WTC11 (cell line): Measurements from ENCODE around the gene ARHGAP21. TPM values are rescaled to one million over a fixed set of nuclear protein-coding genes. Genes with fewer than 3 reads are reported as not detected.

Source experiments
- ATAC-seq: fragments of 200-7000 bp; cut with Tn5 transposase; 2 replicates; pipeline ENCODE4 v1.10.0; 2021; ENCODE audit warnings: mild to moderate bottlenecking, moderate library complexity
- CTCF ChIA-PET: fragments of 300-600 bp; sonication (Branson Sonifier 250); formaldehyde crosslinking; loops from one replicate; lab custom pipeline; 2021; ENCODE audit warnings: antibody characterized with exemption; lab: Charles Lee
- POLR2A ChIA-PET: fragments of 350-600 bp; sonication (Branson Sonifier 250); formaldehyde crosslinking; loops from one replicate; lab custom pipeline; 2021; ENCODE audit warnings: antibody characterized with exemption; lab: Charles Lee
- DNase-seq: peaks from one replicate; pipeline ENCODE4 v3.0.0; 2021; ENCODE audit warnings: low spot score
- H3K27ac Mint-ChIP-seq: 2 replicates; pipeline ENCODE4 v1.8.0; 2021; ENCODE audit warnings: mixed read lengths
- H3K27me3 Mint-ChIP-seq: 2 replicates; pipeline ENCODE4 v1.8.0; 2021; ENCODE audit warnings: low read depth, mild to moderate bottlenecking, moderate library complexity, mixed read lengths
- H3K36me3 Mint-ChIP-seq: 2 replicates; pipeline ENCODE4 v1.8.0; 2021; ENCODE audit warnings: mixed read lengths
- H3K4me1 Mint-ChIP-seq: 2 replicates; pipeline ENCODE4 v1.8.0; 2022; ENCODE audit warnings: mixed read lengths
- H3K4me3 Mint-ChIP-seq: 2 replicates; pipeline ENCODE4 v1.8.0; 2021; ENCODE audit warnings: mild to moderate bottlenecking, moderate library complexity, mixed read lengths
- H3K9me3 Mint-ChIP-seq: 2 replicates; pipeline ENCODE4 v1.8.0; 2021; ENCODE audit warnings: mixed read lengths
- CBFB ChIP-seq: sonication (generic); formaldehyde crosslinking; IDR thresholded peaks from 2 replicates; pipeline ENCODE4 v1.8.1; 2022; ENCODE audit warnings: mild to moderate bottlenecking, low read depth, missing genetic modification reagents
- ETV6 ChIP-seq: sonication (generic); formaldehyde crosslinking; IDR thresholded peaks from 2 replicates; pipeline ENCODE4 v1.8.1; 2022; ENCODE audit warnings: mild to moderate bottlenecking, missing genetic modification reagents
- TEAD1 ChIP-seq: sonication (generic); formaldehyde crosslinking; IDR thresholded peaks from 2 replicates; pipeline ENCODE4 v1.8.0; 2022; ENCODE audit warnings: mild to moderate bottlenecking, missing genetic modification reagents
- ZNF423 ChIP-seq: fragments of 250-450 bp; sonication (Bioruptor Pico); IDR thresholded peaks from 2 replicates; pipeline ENCODE4 v2.1.2; 2022; ENCODE audit warnings: mild to moderate bottlenecking, moderate library complexity
- total RNA-seq: library from RNA; stranded (reverse); gene quantifications from 3 replicates; pipeline ENCODE4 v1.2.3, GENCODE V29; 2021
- TF ChIP-seq, protein P1 (sequence below): sonication (generic); formaldehyde crosslinking; IDR thresholded peaks from 2 replicates; pipeline ENCODE4 v1.8.1; 2023; ENCODE audit warnings: mild to moderate bottlenecking, missing genetic modification reagents, borderline replicate concordance
- TF ChIP-seq, protein P2 (sequence below): fragments of 250-450 bp; sonication (Bioruptor Pico); IDR thresholded peaks from 2 replicates; pipeline ENCODE4 v1.8.0; 2021; ENCODE audit warnings: mild to moderate bottlenecking
- TF ChIP-seq, protein P3 (sequence below): sonication (generic); formaldehyde crosslinking; IDR thresholded peaks from 2 replicates; pipeline ENCODE4 v1.8.0; 2023; ENCODE audit warnings: missing genetic modification reagents
- TF ChIP-seq, protein P4 (sequence below): sonication (generic); formaldehyde crosslinking; IDR thresholded peaks from 2 replicates; pipeline ENCODE4 v1.8.1; 2022; ENCODE audit warnings: mild to moderate bottlenecking, missing genetic modification reagents, moderate library complexity, borderline replicate concordance
- TF ChIP-seq, protein P5 (sequence below): sonication (generic); formaldehyde crosslinking; IDR thresholded peaks from 2 replicates; pipeline ENCODE4 v1.8.1; 2023; ENCODE audit warnings: mild to moderate bottlenecking, moderate library complexity, missing genetic modification reagents
- TF ChIP-seq, protein P6 (sequence below): sonication (generic); formaldehyde crosslinking; IDR thresholded peaks from 2 replicates; pipeline ENCODE4 v1.8.0; 2022; ENCODE audit warnings: mild to moderate bottlenecking, missing genetic modification reagents
- TF ChIP-seq, protein P7 (sequence below): fragments of 250-450 bp; sonication (Bioruptor Pico); IDR thresholded peaks from 2 replicates; pipeline ENCODE4 v1.9.0; 2021; ENCODE audit warnings: moderate library complexity, mild to moderate bottlenecking, inconsistent platforms, borderline replicate concordance
- TF ChIP-seq, protein P8 (sequence below): sonication (generic); formaldehyde crosslinking; IDR thresholded peaks from 2 replicates; pipeline ENCODE4 v1.8.1; 2023; ENCODE audit warnings: mild to moderate bottlenecking, missing genetic modification reagents
- TF ChIP-seq, protein P9 (sequence below): sonication (generic); formaldehyde crosslinking; IDR thresholded peaks from 2 replicates; pipeline ENCODE4 v1.8.0; 2022; ENCODE audit warnings: mild to moderate bottlenecking, missing genetic modification reagents
- TF ChIP-seq, protein P10 (sequence below): sonication (generic); formaldehyde crosslinking; IDR thresholded peaks from 2 replicates; pipeline ENCODE4 v1.8.0; 2022; ENCODE audit warnings: missing genetic modification reagents
- TF ChIP-seq, protein P11 (sequence below): fragments of 250-450 bp; sonication (Bioruptor Pico); conservative IDR thresholded peaks from 2 replicates; pipeline ENCODE4 v1.9.0; 2021; ENCODE audit warnings: mild to moderate bottlenecking

Gene ARHGAP21
- total RNA-seq, 1 experiment from 2014 or later = 33.8 TPM

DNA sequence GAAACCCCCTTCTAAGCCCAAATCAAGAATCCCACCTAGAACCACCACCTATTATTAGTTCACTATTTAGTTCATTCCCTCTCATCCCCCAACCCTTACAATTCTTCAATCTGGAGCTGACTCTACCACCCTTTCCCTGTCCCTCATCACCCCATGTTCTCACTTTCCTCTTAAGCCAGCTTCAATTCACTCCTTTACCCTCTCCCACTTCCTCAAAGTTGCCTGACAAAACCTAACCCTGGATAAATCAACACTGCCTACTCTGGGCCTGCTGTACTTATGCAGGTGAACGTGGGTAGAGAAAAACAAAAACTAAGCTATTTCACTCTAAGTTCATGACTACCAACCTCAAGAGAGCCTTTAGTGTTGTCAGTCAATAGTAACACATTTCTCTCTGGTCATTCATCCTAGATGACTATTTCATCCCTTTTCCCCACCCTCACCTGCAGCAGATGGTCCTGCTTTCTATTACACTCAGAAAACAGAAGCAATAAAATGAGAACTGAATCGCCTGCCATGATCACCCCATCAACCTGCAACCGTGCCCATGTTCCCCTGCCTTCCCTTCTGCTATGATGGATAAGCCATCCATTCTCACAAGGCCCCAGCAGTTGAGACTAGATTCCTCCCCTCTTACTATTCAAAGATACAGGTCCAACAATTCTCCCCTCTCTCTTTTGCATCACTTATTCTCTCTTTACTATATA lies 52.6 kb downstream of the ARHGAP21 start:
- POLR2A ChIA-PET = no interaction called here
- no peaks in the 10 kb centered on the region for H3K4me1 Mint-ChIP-seq
- no peaks in the 10 kb centered on the region for H3K9me3 Mint-ChIP-seq
- no peak overlapping the region for H3K4me3 Mint-ChIP-seq
- H3K27me3 Mint-ChIP-seq = no peaks in the 10 kb centered on the region
- H3K36me3 Mint-ChIP-seq = no peaks in the 10 kb centered on the region
- CTCF ChIA-PET = no interaction called here
- DNase-seq (no peak), ATAC-seq (no peak)
- H3K27ac Mint-ChIP-seq = peak overlapping the region; percentile 17; the same call in 1 of the 2 replicates
- TF ChIP-seq, protein P1, sequence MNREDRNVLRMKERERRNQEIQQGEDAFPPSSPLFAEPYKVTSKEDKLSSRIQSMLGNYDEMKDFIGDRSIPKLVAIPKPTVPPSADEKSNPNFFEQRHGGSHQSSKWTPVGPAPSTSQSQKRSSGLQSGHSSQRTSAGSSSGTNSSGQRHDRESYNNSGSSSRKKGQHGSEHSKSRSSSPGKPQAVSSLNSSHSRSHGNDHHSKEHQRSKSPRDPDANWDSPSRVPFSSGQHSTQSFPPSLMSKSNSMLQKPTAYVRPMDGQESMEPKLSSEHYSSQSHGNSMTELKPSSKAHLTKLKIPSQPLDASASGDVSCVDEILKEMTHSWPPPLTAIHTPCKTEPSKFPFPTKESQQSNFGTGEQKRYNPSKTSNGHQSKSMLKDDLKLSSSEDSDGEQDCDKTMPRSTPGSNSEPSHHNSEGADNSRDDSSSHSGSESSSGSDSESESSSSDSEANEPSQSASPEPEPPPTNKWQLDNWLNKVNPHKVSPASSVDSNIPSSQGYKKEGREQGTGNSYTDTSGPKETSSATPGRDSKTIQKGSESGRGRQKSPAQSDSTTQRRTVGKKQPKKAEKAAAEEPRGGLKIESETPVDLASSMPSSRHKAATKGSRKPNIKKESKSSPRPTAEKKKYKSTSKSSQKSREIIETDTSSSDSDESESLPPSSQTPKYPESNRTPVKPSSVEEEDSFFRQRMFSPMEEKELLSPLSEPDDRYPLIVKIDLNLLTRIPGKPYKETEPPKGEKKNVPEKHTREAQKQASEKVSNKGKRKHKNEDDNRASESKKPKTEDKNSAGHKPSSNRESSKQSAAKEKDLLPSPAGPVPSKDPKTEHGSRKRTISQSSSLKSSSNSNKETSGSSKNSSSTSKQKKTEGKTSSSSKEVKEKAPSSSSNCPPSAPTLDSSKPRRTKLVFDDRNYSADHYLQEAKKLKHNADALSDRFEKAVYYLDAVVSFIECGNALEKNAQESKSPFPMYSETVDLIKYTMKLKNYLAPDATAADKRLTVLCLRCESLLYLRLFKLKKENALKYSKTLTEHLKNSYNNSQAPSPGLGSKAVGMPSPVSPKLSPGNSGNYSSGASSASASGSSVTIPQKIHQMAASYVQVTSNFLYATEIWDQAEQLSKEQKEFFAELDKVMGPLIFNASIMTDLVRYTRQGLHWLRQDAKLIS = no peak
- TF ChIP-seq ZNF423 (CRISPR knock-in tag) (no peak), TEAD1 (CRISPR knock-in tag) (no peak), CBFB (no peak), ETV6 (no peak)
- TF ChIP-seq, protein P2, sequence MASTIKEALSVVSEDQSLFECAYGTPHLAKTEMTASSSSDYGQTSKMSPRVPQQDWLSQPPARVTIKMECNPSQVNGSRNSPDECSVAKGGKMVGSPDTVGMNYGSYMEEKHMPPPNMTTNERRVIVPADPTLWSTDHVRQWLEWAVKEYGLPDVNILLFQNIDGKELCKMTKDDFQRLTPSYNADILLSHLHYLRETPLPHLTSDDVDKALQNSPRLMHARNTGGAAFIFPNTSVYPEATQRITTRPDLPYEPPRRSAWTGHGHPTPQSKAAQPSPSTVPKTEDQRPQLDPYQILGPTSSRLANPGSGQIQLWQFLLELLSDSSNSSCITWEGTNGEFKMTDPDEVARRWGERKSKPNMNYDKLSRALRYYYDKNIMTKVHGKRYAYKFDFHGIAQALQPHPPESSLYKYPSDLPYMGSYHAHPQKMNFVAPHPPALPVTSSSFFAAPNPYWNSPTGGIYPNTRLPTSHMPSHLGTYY (CRISPR knock-in tag) = no peak
- TF ChIP-seq, protein P3, sequence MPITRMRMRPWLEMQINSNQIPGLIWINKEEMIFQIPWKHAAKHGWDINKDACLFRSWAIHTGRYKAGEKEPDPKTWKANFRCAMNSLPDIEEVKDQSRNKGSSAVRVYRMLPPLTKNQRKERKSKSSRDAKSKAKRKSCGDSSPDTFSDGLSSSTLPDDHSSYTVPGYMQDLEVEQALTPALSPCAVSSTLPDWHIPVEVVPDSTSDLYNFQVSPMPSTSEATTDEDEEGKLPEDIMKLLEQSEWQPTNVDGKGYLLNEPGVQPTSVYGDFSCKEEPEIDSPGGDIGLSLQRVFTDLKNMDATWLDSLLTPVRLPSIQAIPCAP (CRISPR knock-in tag) = no peak
- TF ChIP-seq, protein P4, sequence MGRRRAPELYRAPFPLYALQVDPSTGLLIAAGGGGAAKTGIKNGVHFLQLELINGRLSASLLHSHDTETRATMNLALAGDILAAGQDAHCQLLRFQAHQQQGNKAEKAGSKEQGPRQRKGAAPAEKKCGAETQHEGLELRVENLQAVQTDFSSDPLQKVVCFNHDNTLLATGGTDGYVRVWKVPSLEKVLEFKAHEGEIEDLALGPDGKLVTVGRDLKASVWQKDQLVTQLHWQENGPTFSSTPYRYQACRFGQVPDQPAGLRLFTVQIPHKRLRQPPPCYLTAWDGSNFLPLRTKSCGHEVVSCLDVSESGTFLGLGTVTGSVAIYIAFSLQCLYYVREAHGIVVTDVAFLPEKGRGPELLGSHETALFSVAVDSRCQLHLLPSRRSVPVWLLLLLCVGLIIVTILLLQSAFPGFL (CRISPR knock-in tag) = no peak
- TF ChIP-seq, protein P5, sequence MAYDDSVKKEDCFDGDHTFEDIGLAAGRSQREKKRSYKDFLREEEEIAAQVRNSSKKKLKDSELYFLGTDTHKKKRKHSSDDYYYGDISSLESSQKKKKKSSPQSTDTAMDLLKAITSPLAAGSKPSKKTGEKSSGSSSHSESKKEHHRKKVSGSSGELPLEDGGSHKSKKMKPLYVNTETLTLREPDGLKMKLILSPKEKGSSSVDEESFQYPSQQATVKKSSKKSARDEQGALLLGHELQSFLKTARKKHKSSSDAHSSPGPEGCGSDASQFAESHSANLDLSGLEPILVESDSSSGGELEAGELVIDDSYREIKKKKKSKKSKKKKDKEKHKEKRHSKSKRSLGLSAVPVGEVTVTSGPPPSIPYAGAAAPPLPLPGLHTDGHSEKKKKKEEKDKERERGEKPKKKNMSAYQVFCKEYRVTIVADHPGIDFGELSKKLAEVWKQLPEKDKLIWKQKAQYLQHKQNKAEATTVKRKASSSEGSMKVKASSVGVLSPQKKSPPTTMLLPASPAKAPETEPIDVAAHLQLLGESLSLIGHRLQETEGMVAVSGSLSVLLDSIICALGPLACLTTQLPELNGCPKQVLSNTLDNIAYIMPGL (CRISPR knock-in tag) = no peak
- TF ChIP-seq, protein P6, sequence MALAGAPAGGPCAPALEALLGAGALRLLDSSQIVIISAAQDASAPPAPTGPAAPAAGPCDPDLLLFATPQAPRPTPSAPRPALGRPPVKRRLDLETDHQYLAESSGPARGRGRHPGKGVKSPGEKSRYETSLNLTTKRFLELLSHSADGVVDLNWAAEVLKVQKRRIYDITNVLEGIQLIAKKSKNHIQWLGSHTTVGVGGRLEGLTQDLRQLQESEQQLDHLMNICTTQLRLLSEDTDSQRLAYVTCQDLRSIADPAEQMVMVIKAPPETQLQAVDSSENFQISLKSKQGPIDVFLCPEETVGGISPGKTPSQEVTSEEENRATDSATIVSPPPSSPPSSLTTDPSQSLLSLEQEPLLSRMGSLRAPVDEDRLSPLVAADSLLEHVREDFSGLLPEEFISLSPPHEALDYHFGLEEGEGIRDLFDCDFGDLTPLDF (CRISPR knock-in tag) = no peak
- TF ChIP-seq, protein P7, sequence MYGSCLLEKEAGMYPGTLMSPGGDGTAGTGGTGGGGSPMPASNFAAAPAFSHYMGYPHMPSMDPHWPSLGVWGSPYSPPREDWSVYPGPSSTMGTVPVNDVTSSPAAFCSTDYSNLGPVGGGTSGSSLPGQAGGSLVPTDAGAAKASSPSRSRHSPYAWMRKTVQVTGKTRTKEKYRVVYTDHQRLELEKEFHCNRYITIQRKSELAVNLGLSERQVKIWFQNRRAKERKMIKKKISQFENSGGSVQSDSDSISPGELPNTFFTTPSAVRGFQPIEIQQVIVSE (CRISPR knock-in tag) = no peak
- TF ChIP-seq, protein P8, sequence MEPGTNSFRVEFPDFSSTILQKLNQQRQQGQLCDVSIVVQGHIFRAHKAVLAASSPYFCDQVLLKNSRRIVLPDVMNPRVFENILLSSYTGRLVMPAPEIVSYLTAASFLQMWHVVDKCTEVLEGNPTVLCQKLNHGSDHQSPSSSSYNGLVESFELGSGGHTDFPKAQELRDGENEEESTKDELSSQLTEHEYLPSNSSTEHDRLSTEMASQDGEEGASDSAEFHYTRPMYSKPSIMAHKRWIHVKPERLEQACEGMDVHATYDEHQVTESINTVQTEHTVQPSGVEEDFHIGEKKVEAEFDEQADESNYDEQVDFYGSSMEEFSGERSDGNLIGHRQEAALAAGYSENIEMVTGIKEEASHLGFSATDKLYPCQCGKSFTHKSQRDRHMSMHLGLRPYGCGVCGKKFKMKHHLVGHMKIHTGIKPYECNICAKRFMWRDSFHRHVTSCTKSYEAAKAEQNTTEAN (CRISPR knock-in tag) = no peak
- TF ChIP-seq, protein P9, sequence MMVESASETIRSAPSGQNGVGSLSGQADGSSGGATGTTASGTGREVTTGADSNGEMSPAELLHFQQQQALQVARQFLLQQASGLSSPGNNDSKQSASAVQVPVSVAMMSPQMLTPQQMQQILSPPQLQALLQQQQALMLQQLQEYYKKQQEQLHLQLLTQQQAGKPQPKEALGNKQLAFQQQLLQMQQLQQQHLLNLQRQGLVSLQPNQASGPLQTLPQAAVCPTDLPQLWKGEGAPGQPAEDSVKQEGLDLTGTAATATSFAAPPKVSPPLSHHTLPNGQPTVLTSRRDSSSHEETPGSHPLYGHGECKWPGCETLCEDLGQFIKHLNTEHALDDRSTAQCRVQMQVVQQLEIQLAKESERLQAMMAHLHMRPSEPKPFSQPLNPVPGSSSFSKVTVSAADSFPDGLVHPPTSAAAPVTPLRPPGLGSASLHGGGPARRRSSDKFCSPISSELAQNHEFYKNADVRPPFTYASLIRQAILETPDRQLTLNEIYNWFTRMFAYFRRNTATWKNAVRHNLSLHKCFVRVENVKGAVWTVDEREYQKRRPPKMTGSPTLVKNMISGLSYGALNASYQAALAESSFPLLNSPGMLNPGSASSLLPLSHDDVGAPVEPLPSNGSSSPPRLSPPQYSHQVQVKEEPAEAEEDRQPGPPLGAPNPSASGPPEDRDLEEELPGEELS (CRISPR knock-in tag) = no peak
- TF ChIP-seq, protein P10, sequence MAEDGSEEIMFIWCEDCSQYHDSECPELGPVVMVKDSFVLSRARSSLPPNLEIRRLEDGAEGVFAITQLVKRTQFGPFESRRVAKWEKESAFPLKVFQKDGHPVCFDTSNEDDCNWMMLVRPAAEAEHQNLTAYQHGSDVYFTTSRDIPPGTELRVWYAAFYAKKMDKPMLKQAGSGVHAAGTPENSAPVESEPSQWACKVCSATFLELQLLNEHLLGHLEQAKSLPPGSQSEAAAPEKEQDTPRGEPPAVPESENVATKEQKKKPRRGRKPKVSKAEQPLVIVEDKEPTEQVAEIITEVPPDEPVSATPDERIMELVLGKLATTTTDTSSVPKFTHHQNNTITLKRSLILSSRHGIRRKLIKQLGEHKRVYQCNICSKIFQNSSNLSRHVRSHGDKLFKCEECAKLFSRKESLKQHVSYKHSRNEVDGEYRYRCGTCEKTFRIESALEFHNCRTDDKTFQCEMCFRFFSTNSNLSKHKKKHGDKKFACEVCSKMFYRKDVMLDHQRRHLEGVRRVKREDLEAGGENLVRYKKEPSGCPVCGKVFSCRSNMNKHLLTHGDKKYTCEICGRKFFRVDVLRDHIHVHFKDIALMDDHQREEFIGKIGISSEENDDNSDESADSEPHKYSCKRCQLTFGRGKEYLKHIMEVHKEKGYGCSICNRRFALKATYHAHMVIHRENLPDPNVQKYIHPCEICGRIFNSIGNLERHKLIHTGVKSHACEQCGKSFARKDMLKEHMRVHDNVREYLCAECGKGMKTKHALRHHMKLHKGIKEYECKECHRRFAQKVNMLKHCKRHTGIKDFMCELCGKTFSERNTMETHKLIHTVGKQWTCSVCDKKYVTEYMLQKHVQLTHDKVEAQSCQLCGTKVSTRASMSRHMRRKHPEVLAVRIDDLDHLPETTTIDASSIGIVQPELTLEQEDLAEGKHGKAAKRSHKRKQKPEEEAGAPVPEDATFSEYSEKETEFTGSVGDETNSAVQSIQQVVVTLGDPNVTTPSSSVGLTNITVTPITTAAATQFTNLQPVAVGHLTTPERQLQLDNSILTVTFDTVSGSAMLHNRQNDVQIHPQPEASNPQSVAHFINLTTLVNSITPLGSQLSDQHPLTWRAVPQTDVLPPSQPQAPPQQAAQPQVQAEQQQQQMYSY (CRISPR knock-in tag) = no peak
- TF ChIP-seq, protein P11, sequence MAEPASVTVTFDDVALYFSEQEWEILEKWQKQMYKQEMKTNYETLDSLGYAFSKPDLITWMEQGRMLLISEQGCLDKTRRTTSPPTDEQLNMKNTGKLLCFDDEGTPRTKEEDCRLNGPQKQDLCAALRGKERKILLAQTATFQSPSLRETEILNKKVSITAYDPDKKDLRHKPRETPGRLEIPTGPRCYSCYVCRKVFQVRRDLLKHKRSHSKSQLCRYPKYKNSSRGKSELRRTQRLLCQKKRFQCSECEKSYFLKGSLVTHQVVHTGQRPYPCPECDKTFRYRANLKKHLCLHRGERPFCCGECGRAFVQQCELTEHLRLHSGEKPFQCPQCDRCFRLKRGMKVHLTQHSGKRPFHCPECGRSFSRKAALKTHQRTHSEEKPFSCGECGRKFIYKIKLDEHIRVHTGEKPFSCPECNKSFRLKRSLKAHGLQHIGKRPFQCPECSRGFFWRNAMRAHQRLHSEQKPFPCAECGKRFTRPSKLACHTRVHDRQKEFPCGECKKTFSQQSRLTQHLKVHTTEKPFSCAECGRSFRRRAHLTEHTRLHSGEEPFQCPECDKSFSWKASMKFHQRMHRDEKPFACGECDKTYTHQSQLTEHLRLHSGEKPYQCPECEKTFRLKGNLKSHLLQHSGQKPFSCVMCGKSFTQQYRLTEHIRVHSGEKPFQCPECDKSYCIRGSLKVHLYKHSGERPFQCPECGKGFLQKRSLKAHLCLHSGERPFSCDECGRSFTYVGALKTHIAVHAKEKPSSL (CRISPR knock-in tag) = no peak
